Measurements from ENCODE around the gene SUGCT. TPM values are rescaled to one million over a fixed set of nuclear protein-coding genes. Genes with fewer than 3 reads are reported as not detected.
"Not testable (repeated sequence)": the region's sequence is repeated elsewhere in the genome, so short reads cannot be mapped to it uniquely, and the experiment has no call there.

Gene SUGCT
- total and polyA plus RNA-seq, 5 donors: 5.7 to 10.3 (median 6.1) TPM

- H3K4me3 ChIP-seq (ENCODE audit: low read length); ATAC-seq; H3K4me1 ChIP-seq (ENCODE audit: control insufficient read depth, insufficient read depth, low read length); H3K27ac ChIP-seq (ENCODE audit: low read length); H3K9me3 ChIP-seq (ENCODE audit: control insufficient read depth, low read length); H3K27me3 ChIP-seq (ENCODE audit: control insufficient read depth, insufficient read depth); DNase-seq; intact Hi-C loops (cut with DNase I): not testable (repeated sequence)
- 96% methylated on average over 13 of the region's 13 CpGs for WGBS
These were observed 5.1 kb downstream of the SUGCT start for GRCh38 chr7:40139891-40140290.

GRCh38 chr7:40141916-40142315, 7.1 kb downstream of the SUGCT start:
- ATAC-seq; intact Hi-C loops (cut with DNase I); DNase-seq; H3K4me1 ChIP-seq (ENCODE audit: control insufficient read depth, insufficient read depth, low read length); H3K27ac ChIP-seq (ENCODE audit: low read length); H3K4me3 ChIP-seq (ENCODE audit: low read length); H3K27me3 ChIP-seq (ENCODE audit: control insufficient read depth, insufficient read depth); H3K9me3 ChIP-seq (ENCODE audit: control insufficient read depth, low read length): not testable (repeated sequence)
- WGBS: 92% methylated on average over 5 of the region's 5 CpGs

- H3K9me3 ChIP-seq (ENCODE audit: control insufficient read depth, low read length); H3K27me3 ChIP-seq (ENCODE audit: control insufficient read depth, insufficient read depth); H3K27ac ChIP-seq (ENCODE audit: low read length); H3K4me3 ChIP-seq (ENCODE audit: low read length); intact Hi-C loops (cut with DNase I); H3K4me1 ChIP-seq (ENCODE audit: control insufficient read depth, insufficient read depth, low read length); DNase-seq; ATAC-seq: not testable (repeated sequence)
- WGBS: 84% methylated on average over 3 of the region's 3 CpGs
These were observed 10.9 kb downstream of the SUGCT start for GRCh38 chr7:40145596-40146130.

- WGBS: 86% methylated on average over 19 of the region's 19 CpGs
- DNase-seq: no peak
- intact Hi-C loops (cut with DNase I): no loop called here
- ATAC-seq: no peak
- Histone ChIP-seq H3K9me3 (ENCODE audit: control insufficient read depth, low read length) (no peaks in the 10 kb centered on the region), H3K27me3 (ENCODE audit: control insufficient read depth, insufficient read depth) (no peaks in the 10 kb centered on the region), H3K4me1 (ENCODE audit: control insufficient read depth, insufficient read depth, low read length) (no peaks in the 10 kb centered on the region), H3K4me3 (ENCODE audit: low read length) (no peak overlapping the region), H3K27ac (ENCODE audit: low read length) (no peak overlapping the region)
These were observed 12.8 kb downstream of the SUGCT start for GRCh38 chr7:40147371-40148246.

- H3K9me3 ChIP-seq (ENCODE audit: control insufficient read depth, low read length); H3K4me1 ChIP-seq (ENCODE audit: control insufficient read depth, insufficient read depth, low read length); H3K27ac ChIP-seq (ENCODE audit: low read length); intact Hi-C loops (cut with DNase I); H3K4me3 ChIP-seq (ENCODE audit: low read length); DNase-seq; H3K27me3 ChIP-seq (ENCODE audit: control insufficient read depth, insufficient read depth); ATAC-seq: not testable (repeated sequence)
- 96% methylated on average over 7 of the region's 7 CpGs for WGBS
These were observed 13.4 kb downstream of the SUGCT start for GRCh38 chr7:40148247-40148580.

- Histone ChIP-seq H3K27me3 (ENCODE audit: control insufficient read depth, insufficient read depth) (no peaks in the 10 kb centered on the region), H3K4me1 (ENCODE audit: control insufficient read depth, insufficient read depth, low read length) (no peaks in the 10 kb centered on the region), H3K9me3 (ENCODE audit: control insufficient read depth, low read length) (no peaks in the 10 kb centered on the region), H3K27ac (ENCODE audit: low read length) (no peak overlapping the region), H3K4me3 (ENCODE audit: low read length) (no peak overlapping the region)
- intact Hi-C loops (cut with DNase I): no loop called here
- no peak for DNase-seq
- ATAC-seq: no peak
- WGBS: 85% methylated on average over 2 of the region's 2 CpGs
These were observed 13.9 kb downstream of the SUGCT start for GRCh38 chr7:40148671-40149070.

GRCh38 chr7:40151504-40151903, 16.7 kb downstream of the SUGCT start:
- ATAC-seq (no peak), DNase-seq (no peak)
- Histone ChIP-seq H3K27ac (ENCODE audit: low read length) (no peak overlapping the region), H3K9me3 (ENCODE audit: control insufficient read depth, low read length) (no peaks in the 10 kb centered on the region), H3K4me1 (ENCODE audit: control insufficient read depth, insufficient read depth, low read length) (no peaks in the 10 kb centered on the region), H3K27me3 (ENCODE audit: control insufficient read depth, insufficient read depth) (no peaks in the 10 kb centered on the region), H3K4me3 (ENCODE audit: low read length) (no peak overlapping the region)
- intact Hi-C loops (cut with DNase I): no loop called here
- WGBS: 85% methylated on average over 1 of the region's 1 CpG

- no peak for ATAC-seq
- Histone ChIP-seq H3K9me3 (ENCODE audit: control insufficient read depth, low read length) (no peaks in the 10 kb centered on the region), H3K4me1 (ENCODE audit: control insufficient read depth, insufficient read depth, low read length) (no peaks in the 10 kb centered on the region), H3K27me3 (ENCODE audit: control insufficient read depth, insufficient read depth) (no peaks in the 10 kb centered on the region), H3K27ac (ENCODE audit: low read length) (no peak overlapping the region), H3K4me3 (ENCODE audit: low read length) (no peak overlapping the region)
- intact Hi-C loops (cut with DNase I): no loop called here
- WGBS: 88% methylated on average over 4 of the region's 4 CpGs
- DNase-seq: no peak
These were observed 22.2 kb downstream of the SUGCT start for GRCh38 chr7:40156988-40157387.

GRCh38 chr7:40162516-40162915, 27.7 kb downstream of the SUGCT start:
- Histone ChIP-seq H3K27me3 (ENCODE audit: control insufficient read depth, insufficient read depth) (no peaks in the 10 kb centered on the region), H3K27ac (ENCODE audit: low read length) (no peak overlapping the region), H3K9me3 (ENCODE audit: control insufficient read depth, low read length) (no peaks in the 10 kb centered on the region), H3K4me3 (ENCODE audit: low read length) (no peak overlapping the region), H3K4me1 (ENCODE audit: control insufficient read depth, insufficient read depth, low read length) (no peaks in the 10 kb centered on the region)
- ATAC-seq (no peak), DNase-seq (no peak)
- intact Hi-C loops (cut with DNase I): no loop called here
- WGBS: 88% methylated on average over 2 of the region's 2 CpGs

- intact Hi-C loops (cut with DNase I): no loop called here
- Histone ChIP-seq H3K4me3 (ENCODE audit: low read length) (no peak overlapping the region), H3K27ac (ENCODE audit: low read length) (no peak overlapping the region), H3K9me3 (ENCODE audit: control insufficient read depth, low read length) (no peaks in the 10 kb centered on the region), H3K4me1 (ENCODE audit: control insufficient read depth, insufficient read depth, low read length) (no peaks in the 10 kb centered on the region), H3K27me3 (ENCODE audit: control insufficient read depth, insufficient read depth) (no peaks in the 10 kb centered on the region)
- DNase-seq (no peak), ATAC-seq (no peak)
- WGBS: 46% methylated on average over 1 of the region's 1 CpG
These were observed 30.4 kb downstream of the SUGCT start for GRCh38 chr7:40165216-40165615.

- no peak overlapping the region for H3K27ac ChIP-seq (ENCODE audit: low read length)
- H3K9me3 ChIP-seq (ENCODE audit: control insufficient read depth, low read length): no peaks in the 10 kb centered on the region
- H3K4me3 ChIP-seq (ENCODE audit: low read length): no peak overlapping the region
- intact Hi-C loops (cut with DNase I): no loop called here
- no peaks in the 10 kb centered on the region for H3K4me1 ChIP-seq (ENCODE audit: control insufficient read depth, insufficient read depth, low read length)
- 91% methylated on average over 3 of the region's 3 CpGs for WGBS
- no peaks in the 10 kb centered on the region for H3K27me3 ChIP-seq (ENCODE audit: control insufficient read depth, insufficient read depth)
- ATAC-seq (no peak), DNase-seq (no peak)
These were observed 32.5 kb downstream of the SUGCT start for GRCh38 chr7:40167291-40167690.
